Raji (cell line): ENCODE measurements around the gene GNA14.

Source experiments
- POLR2A ChIP-seq: IDR thresholded peaks from 2 replicates; pipeline ENCODE4 v1.6.1; 2011; ENCODE audit warnings: low read depth, low read length, control low read depth; ENCODE audit not compliant: insufficient read depth

Gene GNA14

DNA sequence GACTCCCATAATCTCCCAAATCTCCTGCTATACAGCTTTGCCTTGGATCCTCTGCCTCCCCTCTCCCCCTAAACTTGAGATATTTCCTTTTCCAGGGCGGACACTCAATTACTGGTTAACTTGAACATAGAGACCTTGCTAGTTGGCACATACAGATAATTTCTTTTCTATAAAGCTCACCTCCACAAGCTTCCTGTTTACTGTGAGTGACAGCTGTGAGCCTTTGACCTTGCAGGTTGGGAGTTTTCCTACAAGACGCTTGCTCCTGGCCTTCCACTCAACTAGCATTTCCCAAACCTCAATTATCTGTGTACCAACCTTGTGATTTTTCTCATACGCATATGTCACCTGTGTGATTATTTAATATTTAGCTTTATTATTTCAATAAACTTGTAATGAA lies 114.5 kb downstream of the GNA14 start:
- no peak for TF ChIP-seq POLR2A

- TF ChIP-seq POLR2A: no peak
These were observed 115.5 kb downstream of the GNA14 start for GRCh38 chr9:77532607-77533006.

DNA sequence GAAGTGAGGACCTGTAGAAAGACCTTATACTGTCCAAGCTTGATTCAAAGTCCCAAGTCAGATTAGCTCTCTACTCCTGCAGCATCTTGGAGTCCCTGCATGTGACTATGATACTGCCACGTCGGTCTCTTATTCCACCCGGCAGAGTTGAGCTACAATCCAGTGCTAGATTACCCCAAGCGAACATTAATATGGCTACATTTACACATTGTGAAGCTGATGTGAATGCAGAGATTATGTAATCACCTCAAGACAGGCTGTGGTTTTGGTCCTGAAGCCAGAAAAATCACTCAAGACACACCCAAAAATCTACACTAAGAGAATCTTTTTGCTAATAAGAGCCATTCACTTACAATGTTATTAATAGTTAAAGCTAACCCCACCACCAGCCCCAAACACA lies 116.7 kb downstream of the GNA14 start:
- no peak for TF ChIP-seq POLR2A

GRCh38 chr9:77523891-77524290 lies 124.2 kb downstream of the GNA14 start:
- no peak for TF ChIP-seq POLR2A

DNA sequence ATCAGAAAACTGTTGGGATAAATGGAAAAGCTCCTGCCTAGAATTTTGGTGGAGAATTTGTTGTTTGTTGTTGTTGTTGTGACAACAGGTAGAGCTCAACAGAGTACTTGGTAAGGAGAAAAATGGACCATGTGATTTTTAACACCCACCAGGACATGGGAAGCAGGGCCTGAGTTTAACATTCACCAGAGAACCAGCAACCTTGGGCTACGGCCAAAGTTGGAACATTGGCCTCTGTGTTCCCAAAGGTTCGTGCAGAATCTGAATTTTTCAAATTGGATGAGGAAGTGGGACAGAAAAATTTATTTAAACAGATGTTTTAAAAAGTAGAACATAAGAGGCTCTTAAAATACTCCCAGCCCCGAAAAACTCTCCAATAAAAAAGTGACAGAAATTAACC lies 127.0 kb downstream of the GNA14 start:
- TF ChIP-seq POLR2A: no peak

- no peak for TF ChIP-seq POLR2A
These were observed 129.4 kb downstream of the GNA14 start for GRCh38 chr9:77518688-77519087.

DNA sequence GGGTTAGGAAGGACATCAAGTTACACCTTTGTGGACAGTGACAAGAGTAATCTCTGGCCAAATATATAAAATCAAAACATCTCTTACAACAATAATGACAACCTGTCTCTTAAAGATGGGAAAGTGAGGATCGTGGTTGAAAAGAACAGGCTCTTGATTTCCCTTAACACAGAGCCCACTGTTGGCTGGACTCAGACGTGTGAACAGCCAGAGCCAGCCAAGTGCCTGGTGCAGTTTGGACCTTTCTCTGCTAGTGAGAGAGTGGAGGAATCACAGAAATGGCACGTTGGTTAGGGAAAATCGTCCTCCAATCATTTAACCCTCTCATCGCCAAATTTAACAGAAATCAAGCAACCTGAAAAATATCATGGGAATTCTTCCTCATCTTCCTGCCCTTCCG lies 131.3 kb downstream of the GNA14 start:
- no peak for TF ChIP-seq POLR2A

- no peak for TF ChIP-seq POLR2A
These were observed 133.0 kb downstream of the GNA14 start for GRCh38 chr9:77514886-77515711.

DNA sequence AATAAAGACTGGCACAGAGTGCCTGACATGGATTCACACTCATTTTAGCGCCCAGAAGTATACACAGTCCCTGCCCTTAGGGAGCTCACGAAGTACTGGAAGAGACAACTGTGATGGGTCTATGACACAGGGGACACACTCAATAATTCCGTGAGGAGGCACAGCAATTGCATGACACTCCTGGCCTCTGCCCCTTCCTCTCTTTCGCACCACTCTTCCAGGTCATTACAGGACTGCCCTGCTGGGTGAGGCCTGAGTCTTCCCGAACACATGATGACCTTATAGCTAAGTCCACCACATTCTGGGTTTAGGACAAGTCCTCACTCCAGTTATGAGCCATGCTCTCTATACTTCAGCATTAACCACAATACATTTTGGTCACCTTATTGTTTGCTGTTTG lies 134.7 kb downstream of the GNA14 start:
- TF ChIP-seq POLR2A: no peak

- TF ChIP-seq POLR2A: no peak
These were observed 135.2 kb downstream of the GNA14 start for GRCh38 chr9:77512876-77513275.

DNA sequence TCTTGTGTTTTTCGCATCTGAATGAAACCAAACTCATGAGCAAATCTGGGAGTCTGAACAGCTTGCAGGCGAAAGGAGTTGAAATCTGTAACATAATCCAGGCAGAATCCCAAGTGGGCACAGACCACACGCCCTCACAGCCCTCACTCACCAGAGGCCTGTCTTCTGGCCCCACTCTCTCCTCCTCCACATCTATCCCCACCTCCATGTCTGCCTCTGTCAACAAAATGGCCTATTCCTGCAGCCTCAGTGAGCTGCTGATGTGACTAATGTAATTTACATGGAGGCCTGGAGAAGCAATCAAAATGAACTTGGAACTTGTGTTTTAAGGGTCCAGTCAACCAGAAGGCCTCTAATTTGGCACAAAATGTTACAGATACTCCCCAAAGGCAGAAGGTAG lies 136.6 kb downstream of the GNA14 start:
- TF ChIP-seq POLR2A: no peak

DNA sequence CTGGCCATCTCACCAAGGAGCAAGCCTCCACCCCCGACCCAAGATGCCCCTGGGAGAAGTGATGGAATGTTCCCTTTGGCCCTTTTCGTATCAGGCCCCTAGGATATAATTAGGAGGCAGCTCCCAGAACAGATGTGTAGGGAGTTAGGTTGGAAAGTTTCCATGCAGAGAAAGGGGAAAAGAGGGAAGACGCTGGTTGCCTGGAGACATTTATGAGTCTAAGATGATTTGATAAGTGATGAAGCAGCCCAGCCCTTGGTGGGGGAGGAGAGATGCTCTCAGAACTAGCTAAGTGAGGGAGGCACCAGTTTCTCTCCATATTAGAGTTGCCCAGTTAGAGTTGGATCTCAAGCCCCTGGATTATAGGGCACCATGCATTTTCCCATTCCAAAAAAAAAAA lies 137.5 kb downstream of the GNA14 start:
- no peak for TF ChIP-seq POLR2A

DNA sequence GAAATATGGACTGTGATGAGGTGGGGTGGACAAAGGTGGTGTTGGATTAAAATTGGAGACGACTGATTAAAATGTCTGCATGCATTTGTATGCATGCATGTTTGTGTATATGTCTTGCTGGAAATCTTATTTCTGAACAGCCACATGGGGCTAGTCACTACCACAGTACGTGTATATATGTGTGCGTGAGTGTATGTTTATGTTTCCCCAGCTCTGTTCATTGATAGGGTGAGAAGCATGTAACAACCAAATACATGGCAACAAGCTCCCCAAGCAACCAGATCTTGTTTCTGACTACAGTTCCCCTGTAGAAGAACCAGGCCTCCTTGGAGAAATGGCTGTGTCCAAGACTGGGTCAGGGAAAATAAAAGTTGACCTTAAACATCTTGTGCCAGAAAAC lies 139.7 kb downstream of the GNA14 start:
- TF ChIP-seq POLR2A: no peak

DNA sequence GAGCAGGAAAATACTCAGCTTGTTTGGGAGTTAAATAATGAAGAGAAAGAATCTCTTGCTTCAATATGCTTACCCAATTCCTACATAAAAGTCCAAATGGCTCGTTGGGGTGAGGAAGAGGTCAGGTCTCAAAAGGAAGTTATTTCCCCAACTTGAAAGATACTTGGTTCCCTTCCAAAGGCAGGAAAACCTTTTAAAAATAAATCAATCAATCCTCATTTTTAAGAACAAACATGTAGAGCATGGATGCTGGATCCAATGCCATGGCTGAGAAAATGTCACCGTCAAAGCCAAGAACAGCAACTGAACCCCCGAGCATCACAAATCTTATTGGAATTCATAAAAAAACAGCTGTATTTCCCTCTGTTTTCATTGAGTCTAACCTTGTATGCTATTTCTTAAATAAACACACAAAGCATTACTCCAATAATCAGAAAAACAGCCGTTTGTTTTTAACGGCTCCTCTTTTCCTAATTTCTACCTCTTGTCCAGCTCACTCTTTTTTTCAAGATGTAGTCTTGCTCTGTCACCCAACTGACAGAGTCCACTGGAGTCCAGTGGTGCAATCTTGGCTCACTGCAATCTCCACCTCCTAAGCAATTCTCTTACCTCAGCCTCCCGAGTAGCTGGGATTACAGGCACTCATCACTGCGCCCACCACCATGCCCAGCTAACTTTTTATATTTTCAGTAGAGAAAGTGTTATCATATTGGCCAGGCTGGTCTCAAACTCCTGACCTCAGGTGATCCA lies 140.7 kb downstream of the GNA14 start:
- TF ChIP-seq POLR2A: no peak

DNA sequence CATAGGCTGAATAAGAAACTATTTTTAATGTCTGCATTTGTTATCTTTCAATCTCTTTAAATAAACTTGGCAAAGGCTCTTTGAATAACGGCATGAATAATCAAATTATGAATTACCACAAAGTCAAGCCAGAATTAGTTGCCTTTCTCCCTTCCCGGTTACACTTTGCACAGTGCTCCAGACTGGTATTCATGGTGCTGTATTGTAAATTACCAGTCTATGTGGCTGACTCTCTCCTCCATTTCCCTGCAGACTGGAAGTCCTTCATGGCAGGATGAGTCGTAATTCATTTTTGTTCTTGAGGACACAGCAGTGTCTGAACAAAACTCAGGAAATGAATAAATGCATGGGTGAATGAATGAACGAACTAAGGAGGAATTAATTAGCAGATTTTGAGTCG lies 142.9 kb downstream of the GNA14 start:
- no peak for TF ChIP-seq POLR2A

DNA sequence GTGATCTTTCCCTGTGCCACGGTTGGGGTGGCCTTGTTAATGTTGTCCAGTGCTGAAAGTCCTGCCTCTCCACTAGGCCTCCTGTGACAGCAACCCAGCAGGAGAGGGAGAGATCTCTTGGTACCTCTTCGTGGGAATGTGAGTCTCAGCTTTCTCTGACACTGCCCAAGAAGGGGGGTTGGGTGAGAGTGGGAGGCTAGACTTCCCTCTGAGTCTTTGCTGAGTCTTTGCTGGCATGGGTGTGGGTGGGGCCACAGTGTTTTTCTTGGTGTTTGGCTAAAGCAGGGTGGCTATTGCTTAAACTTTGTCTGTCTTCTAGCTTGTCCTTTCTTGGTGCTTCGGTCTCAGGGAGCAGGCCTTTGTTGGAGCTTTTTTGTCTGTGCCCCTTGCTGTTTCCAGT lies 145.6 kb downstream of the GNA14 start:
- no peak for TF ChIP-seq POLR2A
